Left renal cortex interstitium (tissue), 4 donors: ENCODE data around the gene KIAA2012. TPM values are rescaled to one million over a fixed set of nuclear protein-coding genes. Genes with fewer than 3 reads are reported as not detected.
A peak's percentile ranks its signal among the peaks of the same experiment; 100 is the strongest.

Experiments
- DNase-seq, 4 donors: peaks; one replicate each; pipeline ENCODE4 v3.0.0-alpha.2; 2013; ENCODE audit warnings: low read depth in 4 of 4, low spot score in 2 of 4, missing footprints in 1 of 4
- polyA plus RNA-seq, 4 donors: library from polyadenylated mRNA; unstranded; fragments of 120-200 nt; gene quantifications; one replicate each; pipeline ENCODE4 v1.2.1, GENCODE V29; 2013; ENCODE audit not compliant: insufficient read length in 4 of 4

KIAA2012 gene
- polyA plus RNA-seq: under 1 TPM; 0.08 to 0.25 (median 0.16) TPM

DNA sequence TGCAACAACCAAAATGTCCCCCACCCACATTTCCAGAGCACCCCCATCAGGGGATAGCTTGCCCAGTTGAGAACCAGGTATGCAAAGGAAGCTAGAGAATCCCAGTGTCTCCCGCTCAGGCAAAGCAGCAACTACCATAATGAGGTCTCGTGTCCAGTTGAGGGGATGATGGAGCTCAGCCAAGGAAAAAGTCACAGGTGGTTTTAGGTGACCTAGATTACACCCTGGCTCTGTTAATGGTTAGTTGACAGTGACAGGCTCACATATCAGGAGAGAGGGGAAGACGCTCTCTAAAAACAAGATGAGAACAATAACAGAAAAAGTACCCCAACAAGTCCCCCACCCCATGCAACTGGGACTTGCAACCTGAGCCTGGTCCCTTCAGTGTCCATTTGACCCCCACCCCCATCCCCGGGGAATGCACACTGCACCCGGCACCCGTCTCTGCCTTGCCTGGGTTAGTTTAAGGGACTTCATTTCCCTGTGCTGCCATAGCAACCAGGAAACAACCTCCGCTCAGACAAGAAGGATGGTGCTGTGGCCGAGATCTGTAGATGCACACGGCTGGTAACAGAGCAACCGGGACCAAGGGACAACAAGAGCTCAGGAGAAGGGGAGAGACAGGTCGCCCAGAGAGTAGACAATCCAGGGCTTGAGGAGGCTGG lies at the start of gene KIAA2012:
Gene KIAA2012 (plus strand): TSS at position 519 of the 665 bp plus-strand sequence. CDS start 373 bp downstream, outside the sequence.
- DNase-seq: no peak

DNA sequence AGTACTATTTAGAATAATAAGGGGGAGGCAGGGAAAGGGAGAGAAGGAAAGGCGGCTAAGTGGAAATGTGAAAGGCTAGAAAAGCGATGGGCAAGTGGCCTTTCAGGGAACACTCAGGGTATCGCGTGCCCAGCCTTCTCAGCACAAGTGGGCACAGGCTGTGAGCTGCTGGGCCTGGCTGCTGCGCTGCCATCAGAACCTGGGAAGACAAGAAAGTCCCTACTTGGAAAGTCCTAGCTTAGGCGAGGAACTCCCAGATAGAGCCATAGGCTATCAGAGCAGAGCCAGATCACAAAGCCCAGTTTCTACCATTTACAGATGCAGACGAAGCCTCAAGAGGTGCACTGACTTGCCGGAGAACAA lies 49.2 kb upstream of the KIAA2012 start:
- DNase-seq: no peak

GRCh38 chr2:202024871-202025270 lies 48.2 kb upstream of the KIAA2012 start:
- no peak for DNase-seq

GRCh38 chr2:202025816-202026215 lies 47.2 kb upstream of the KIAA2012 start:
- no peak for DNase-seq

GRCh38 chr2:202026507-202026906 lies 46.5 kb upstream of the KIAA2012 start:
- DNase-seq: no peak

DNA sequence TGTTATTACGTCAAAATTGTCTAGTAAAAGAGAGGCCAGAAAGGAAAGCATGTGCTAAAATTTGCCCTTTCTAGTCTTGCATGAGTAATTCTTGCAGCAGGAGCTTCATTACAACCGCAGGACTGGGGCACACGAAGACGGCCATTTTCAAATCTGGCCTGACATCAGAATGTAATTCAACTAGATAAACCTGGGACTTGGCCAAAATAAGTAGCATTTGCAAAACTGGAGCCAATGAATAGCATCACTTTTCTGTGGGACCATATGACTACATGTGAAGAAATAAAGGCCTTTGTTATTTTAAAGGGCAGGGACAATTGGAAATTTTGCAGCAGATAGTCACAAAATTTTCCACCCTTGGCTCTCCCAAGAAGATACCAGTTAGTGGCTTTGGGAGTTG lies 42.4 kb upstream of the KIAA2012 start:
- DNase-seq: no peak

GRCh38 chr2:202031246-202031951 lies 41.7 kb upstream of the KIAA2012 start:
- no peak for DNase-seq

- DNase-seq: peak in 2 of 4 donors; percentile 69 to 78
Observed at GRCh38 chr2:202032846-202033316, 40.2 kb upstream of the KIAA2012 start.

- peak; percentile 83 to 91 (median 90) for DNase-seq
Observed at GRCh38 chr2:202033317-202034248, 39.5 kb upstream of the KIAA2012 start, which contains the start of gene FZD7. Gene FZD7, plus strand, starts transcription at chr2:202033855. Its CDS starts 793 bp downstream, at chr2:202034648.

GRCh38 chr2:202034249-202035088 lies 38.6 kb upstream of the KIAA2012 start:
- no peak for DNase-seq

DNA sequence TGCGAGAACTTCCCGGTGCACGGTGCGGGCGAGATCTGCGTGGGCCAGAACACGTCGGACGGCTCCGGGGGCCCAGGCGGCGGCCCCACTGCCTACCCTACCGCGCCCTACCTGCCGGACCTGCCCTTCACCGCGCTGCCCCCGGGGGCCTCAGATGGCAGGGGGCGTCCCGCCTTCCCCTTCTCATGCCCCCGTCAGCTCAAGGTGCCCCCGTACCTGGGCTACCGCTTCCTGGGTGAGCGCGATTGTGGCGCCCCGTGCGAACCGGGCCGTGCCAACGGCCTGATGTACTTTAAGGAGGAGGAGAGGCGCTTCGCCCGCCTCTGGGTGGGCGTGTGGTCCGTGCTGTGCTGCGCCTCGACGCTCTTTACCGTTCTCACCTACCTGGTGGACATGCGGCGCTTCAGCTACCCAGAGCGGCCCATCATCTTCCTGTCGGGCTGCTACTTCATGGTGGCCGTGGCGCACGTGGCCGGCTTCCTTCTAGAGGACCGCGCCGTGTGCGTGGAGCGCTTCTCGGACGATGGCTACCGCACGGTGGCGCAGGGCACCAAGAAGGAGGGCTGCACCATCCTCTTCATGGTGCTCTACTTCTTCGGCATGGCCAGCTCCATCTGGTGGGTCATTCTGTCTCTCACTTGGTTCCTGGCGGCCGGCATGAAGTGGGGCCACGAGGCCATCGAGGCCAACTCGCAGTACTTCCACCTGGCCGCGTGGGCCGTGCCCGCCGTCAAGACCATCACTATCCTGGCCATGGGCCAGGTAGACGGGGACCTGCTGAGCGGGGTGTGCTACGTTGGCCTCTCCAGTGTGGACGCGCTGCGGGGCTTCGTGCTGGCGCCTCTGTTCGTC lies 37.7 kb upstream of the KIAA2012 start:
- no peak for DNase-seq

DNA sequence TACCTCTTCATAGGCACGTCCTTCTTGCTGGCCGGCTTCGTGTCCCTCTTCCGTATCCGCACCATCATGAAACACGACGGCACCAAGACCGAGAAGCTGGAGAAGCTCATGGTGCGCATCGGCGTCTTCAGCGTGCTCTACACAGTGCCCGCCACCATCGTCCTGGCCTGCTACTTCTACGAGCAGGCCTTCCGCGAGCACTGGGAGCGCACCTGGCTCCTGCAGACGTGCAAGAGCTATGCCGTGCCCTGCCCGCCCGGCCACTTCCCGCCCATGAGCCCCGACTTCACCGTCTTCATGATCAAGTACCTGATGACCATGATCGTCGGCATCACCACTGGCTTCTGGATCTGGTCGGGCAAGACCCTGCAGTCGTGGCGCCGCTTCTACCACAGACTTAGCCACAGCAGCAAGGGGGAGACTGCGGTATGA lies 37.1 kb upstream of the KIAA2012 start:
- no peak for DNase-seq

GRCh38 chr2:202036601-202037037 lies 36.4 kb upstream of the KIAA2012 start:
- no peak for DNase-seq

GRCh38 chr2:202037086-202037485 lies 36.0 kb upstream of the KIAA2012 start:
- no peak for DNase-seq

- DNase-seq: no peak
Observed at GRCh38 chr2:202038471-202039277, 34.4 kb upstream of the KIAA2012 start.

- no peak for DNase-seq
Observed at GRCh38 chr2:202039278-202040078, 33.6 kb upstream of the KIAA2012 start.
